HFF-Myc (cell line): Measurements from ENCODE around the gene PTH1R.

Source experiments
- DNase-seq: peaks from one replicate; pipeline ENCODE4 v3.0.0-alpha.2; 2011; ENCODE audit warnings: low read depth; ENCODE audit errors: extremely low read depth
- H3K4me3 ChIP-seq: replicated peaks from 2 replicates; pipeline ENCODE4 v1.5.1; 2011; ENCODE audit warnings: low read depth, mild to moderate bottlenecking, control low read depth, low read length
- TF ChIP-seq, protein P1 (sequence below): IDR thresholded peaks from 2 replicates; pipeline ENCODE4 v1.5.1; 2012; ENCODE audit warnings: mild to moderate bottlenecking, low read depth, low read length, control low read depth; ENCODE audit errors: missing control alignments

PTH1R gene

DNA sequence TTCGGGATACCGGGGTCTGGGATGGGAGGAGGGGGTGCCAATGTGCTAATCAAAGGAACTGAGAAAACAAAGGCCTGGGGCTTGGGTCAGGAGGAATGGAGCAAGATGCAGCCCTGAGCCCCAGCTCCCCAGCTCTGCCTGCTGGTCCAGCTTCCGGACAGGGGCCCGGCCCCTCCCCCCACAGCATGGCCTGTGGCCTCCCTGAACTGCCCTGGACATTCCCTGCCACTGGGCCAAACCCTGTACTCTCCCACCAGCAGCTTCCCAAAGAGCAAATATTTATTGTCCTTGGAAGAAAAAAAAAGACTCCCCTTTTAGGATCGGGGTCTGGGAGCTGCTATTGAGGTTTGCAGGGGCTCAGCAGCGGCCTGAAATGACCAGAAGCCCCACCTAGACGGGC is 8.6 kb upstream of the PTH1R start:
- no peak overlapping the region for H3K4me3 ChIP-seq
- TF ChIP-seq, protein P1, sequence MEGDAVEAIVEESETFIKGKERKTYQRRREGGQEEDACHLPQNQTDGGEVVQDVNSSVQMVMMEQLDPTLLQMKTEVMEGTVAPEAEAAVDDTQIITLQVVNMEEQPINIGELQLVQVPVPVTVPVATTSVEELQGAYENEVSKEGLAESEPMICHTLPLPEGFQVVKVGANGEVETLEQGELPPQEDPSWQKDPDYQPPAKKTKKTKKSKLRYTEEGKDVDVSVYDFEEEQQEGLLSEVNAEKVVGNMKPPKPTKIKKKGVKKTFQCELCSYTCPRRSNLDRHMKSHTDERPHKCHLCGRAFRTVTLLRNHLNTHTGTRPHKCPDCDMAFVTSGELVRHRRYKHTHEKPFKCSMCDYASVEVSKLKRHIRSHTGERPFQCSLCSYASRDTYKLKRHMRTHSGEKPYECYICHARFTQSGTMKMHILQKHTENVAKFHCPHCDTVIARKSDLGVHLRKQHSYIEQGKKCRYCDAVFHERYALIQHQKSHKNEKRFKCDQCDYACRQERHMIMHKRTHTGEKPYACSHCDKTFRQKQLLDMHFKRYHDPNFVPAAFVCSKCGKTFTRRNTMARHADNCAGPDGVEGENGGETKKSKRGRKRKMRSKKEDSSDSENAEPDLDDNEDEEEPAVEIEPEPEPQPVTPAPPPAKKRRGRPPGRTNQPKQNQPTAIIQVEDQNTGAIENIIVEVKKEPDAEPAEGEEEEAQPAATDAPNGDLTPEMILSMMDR: no peak
- no peak for DNase-seq

DNA sequence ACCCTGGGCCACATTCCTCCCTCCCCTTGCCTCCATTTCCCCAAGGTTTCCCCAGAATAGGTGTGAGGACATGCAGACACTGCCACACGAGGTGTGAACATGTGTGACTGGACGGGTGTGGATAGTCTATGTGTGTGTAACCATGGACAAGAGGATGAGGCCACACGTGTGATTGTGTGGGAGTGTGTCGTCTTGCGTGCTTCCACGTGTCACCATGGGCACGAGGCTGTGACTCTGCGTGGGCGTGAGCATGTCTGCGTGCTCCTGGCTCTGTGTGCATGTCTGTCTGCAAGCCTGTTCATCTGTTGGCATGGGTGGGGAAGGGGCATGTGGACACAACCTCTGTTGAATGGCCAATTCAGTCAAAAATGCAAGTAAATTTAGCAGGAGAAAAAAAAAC is 8.1 kb upstream of the PTH1R start:
- TF ChIP-seq, protein P1: no peak
- DNase-seq: no peak
- no peak overlapping the region for H3K4me3 ChIP-seq

- no peak for DNase-seq
- TF ChIP-seq, protein P1: no peak
- no peak overlapping the region for H3K4me3 ChIP-seq
Measured at GRCh38 chr3:46870651-46871050, 6.9 kb upstream of the PTH1R start.

- TF ChIP-seq, protein P1: no peak
- DNase-seq: no peak
Measured at GRCh38 chr3:46871222-46871621, 6.3 kb upstream of the PTH1R start.

DNA sequence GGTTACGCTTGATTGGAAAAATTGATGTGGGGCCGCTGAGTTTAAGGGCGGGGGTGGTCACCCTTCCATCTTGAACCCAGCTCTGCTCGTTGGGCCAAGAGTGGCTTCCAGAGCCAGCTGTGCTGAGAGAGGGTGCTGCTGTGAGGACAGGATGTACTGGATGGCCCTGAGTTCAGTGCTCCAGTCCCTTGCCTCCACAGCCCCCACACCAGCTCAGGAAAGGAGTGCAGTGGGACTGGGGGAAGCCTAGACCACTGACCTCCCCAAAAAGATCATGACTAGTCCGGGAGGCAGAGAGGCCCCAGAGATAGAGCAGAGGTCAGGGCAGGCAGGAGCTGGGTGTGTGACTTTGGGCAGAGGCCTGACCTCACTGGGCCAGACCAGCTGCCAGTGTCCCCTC is 4.0 kb upstream of the PTH1R start:
- TF ChIP-seq, protein P1: no peak
- no peak for DNase-seq
- H3K4me3 ChIP-seq: no peak overlapping the region

More at GRCh38 chr3:46871222-46871621, 6.3 kb upstream of the PTH1R start:
- H3K4me3 ChIP-seq: no peak overlapping the region

GRCh38 chr3:46874430-46874829 is 3.1 kb upstream of the PTH1R start:
- H3K4me3 ChIP-seq: no peak overlapping the region
- TF ChIP-seq, protein P1: no peak
- DNase-seq: no peak

DNA sequence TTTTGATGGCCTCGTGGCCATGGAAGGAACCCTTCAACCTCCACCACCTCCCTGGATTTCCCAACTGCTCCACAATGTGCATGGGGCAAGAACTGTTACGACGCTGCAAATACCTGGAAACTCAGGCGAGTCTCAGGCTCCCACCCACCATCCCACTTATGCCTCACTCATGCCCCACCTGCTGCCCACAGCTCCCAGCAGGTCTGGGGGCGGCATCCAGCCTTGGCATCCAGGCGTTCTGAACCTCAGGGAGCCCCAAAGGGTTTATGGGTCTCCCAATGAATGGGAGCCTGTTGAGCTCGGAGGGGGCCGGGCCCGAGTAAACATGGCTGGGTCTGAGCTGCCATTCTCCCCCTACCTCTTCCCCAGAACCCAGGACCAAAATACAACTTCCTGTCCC is 2.0 kb upstream of the PTH1R start:
- no peak for DNase-seq
- TF ChIP-seq, protein P1: no peak
- no peak overlapping the region for H3K4me3 ChIP-seq
